Measurements from ENCODE around the gene GNS. TPM values are rescaled to one million over a fixed set of nuclear protein-coding genes. Genes with fewer than 3 reads are reported as not detected.

GNS gene
- total and polyA plus RNA-seq, 2 of the 4 experiments (the other 2 are of a cell fraction) = 60.4 to 80.7 TPM

DNA sequence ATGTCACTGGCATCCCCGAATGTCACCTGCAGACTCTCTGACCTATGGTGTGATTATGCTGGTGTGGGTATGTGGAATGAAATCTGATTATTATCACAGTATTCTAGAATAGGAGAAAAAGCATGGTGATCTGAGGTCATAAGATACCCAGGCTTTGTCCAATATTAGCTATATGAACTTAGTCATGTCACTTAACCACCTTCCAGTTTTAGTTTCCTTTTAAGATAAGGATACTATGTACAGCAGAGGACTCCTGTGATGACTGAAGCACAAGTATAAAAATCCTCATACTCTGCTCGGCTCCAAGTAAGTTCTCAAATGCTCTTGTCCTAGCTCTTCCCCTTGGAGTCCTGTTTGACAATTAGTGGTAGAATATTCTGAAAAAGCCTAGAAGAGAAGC, 2.8 kb downstream of the GNS start:
- in situ Hi-C loops (cut with MboI; ENCODE audit: low sequenced_read_pairs) (no loop called here), dilution Hi-C loops (cut with HindIII; ENCODE audit: low sequenced_read_pairs, unreplicated experiment) (no loop called here), intact Hi-C loops (cut with micrococcal nuclease) (no loop called here)
- Histone ChIP-seq H3K4me2 (ENCODE audit: low read depth, low read length) (no peak overlapping the region), H2BK5ac (ENCODE audit: low read depth, low read length, poor library complexity, severe bottlenecking) (no peak overlapping the region), H3K4ac (ENCODE audit: low read depth, low read length) (no peak overlapping the region), H3K23ac (ENCODE audit: low read depth, low read length) (no peak overlapping the region), H4K5ac (ENCODE audit: low read depth, low read length) (no peak overlapping the region), H3K79me1 (ENCODE audit: low read depth in 1 of 2, low read length in 2 of 2) (peaks cover 13 to 43% of the 10 kb centered on the region in 2 experiments; a peak in 3 of 4 replicates), H3K4me3 (ENCODE audit: insufficient read depth, low read depth, low read length) (no peak overlapping the region), H3K27ac (ENCODE audit: insufficient read depth, low read length) (no peak overlapping the region), H2AFZ (replicated peaks; ENCODE audit: low read length, poor library complexity) (no peak overlapping the region), H4K91ac (ENCODE audit: insufficient read depth, low read depth, low read length) (no peak overlapping the region), H3K18ac (ENCODE audit: low read depth, low read length) (no peak overlapping the region), H3K14ac (replicated peaks; ENCODE audit: low read depth, low read length) (no peak overlapping the region), H4K20me1 (ENCODE audit: insufficient read depth, low read length) (no peaks in the 10 kb centered on the region), H4K8ac (ENCODE audit: low read depth in 2 of 2, low read length in 2 of 2) (no peak overlapping the region), H3K27me3 (ENCODE audit: control insufficient read depth, insufficient read depth, low read length) (no peaks in the 10 kb centered on the region), H2AK5ac (ENCODE audit: low read depth, low read length) (no peak overlapping the region), H3K9me1 (ENCODE audit: insufficient read depth, low read length) (peaks cover 4% of the 10 kb centered on the region; the same call in 1 of the 2 replicates), H2BK20ac (ENCODE audit: low read depth, low read length) (no peak overlapping the region), H2BK120ac (ENCODE audit: low read depth, low read length) (no peak overlapping the region), H2BK15ac (ENCODE audit: low read depth, low read length) (no peak overlapping the region), H3K56ac (ENCODE audit: extremely low read depth, insufficient read depth, low read length) (no peak overlapping the region), H3K4me1 (ENCODE audit: control insufficient read depth, insufficient read depth, low read length) (no peaks in the 10 kb centered on the region), H3K36me3 (ENCODE audit: control insufficient read depth, insufficient read depth, low read length) (peaks cover 2% of the 10 kb centered on the region; the same call in 1 of the 2 replicates), H3K9ac (ENCODE audit: low read depth, low read length) (no peak overlapping the region), H2AK9ac (replicated peaks; ENCODE audit: low read depth, low read length, poor library complexity) (no peak overlapping the region), H3K9me3 (ENCODE audit: control insufficient read depth, insufficient read depth, low read length) (no peaks in the 10 kb centered on the region)
- CTCF ChIA-PET = interaction anchor here (0.6 kb wide), 1 partner anchor 24 kb away, joined by 7 read pairs; no protein-coding TSS in a partner anchor
- ATAC-seq (ENCODE audit: low read depth) = no peak
- POLR2A ChIA-PET (ENCODE audit: unreplicated experiment) = no interaction called here
- TF ChIP-seq FOS (IDR thresholded peaks at IDR 0.05; ENCODE audit: low read depth, low read length) (no peak), CHD1 (IDR thresholded peaks at IDR 0.05; ENCODE audit: low read depth, low read length) (no peak), RAD21 (IDR thresholded peaks at IDR 0.05; ENCODE audit: low read length) (no peak), SMC3 (IDR thresholded peaks at IDR 0.05; ENCODE audit: low read depth, low read length) (no peak), MXI1 (IDR thresholded peaks at IDR 0.05; ENCODE audit: borderline replicate concordance, low read depth, low read length) (no peak), MAZ (IDR thresholded peaks at IDR 0.05; ENCODE audit: borderline replicate concordance, low read depth, low read length) (no peak), NFE2L2 (IDR thresholded peaks at IDR 0.05; ENCODE audit: low read depth, low read length) (no peak), RFX5 (IDR thresholded peaks at IDR 0.05; ENCODE audit: low read depth, low read length) (no peak), MAFK (IDR thresholded peaks at IDR 0.05; ENCODE audit: low read depth, low read length) (no peak), POLR2A (IDR thresholded peaks at IDR 0.05; ENCODE audit: low read depth, low read length) (no peak), CTCF (conservative IDR thresholded peaks at IDR 0.05; ENCODE audit: low read depth, low read length) (no peak)
- TF ChIP-seq, protein P1, sequence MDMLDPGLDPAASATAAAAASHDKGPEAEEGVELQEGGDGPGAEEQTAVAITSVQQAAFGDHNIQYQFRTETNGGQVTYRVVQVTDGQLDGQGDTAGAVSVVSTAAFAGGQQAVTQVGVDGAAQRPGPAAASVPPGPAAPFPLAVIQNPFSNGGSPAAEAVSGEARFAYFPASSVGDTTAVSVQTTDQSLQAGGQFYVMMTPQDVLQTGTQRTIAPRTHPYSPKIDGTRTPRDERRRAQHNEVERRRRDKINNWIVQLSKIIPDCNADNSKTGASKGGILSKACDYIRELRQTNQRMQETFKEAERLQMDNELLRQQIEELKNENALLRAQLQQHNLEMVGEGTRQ (IDR thresholded peaks at IDR 0.05; ENCODE audit: low read depth, low read length) = no peak
- BruUV-seq (replicated peaks) = no TSS peak
- no peak for DNase-seq
- no CpG with 5 or more reads among the region's 2 CpGs for WGBS, 2 experiments (ENCODE audit: extremely low coverage in 2 of 2, insufficient read length in 1 of 2)

Data from IMR-90 (cell line).